Common myeloid progenitor, CD34-positive (primary cell): ENCODE measurements around the gene ICOS.
"Not testable (repeated sequence)": the region's sequence is repeated elsewhere in the genome, so short reads cannot be mapped to it uniquely, and the experiment has no call there.

Experiments used
- CTCF ChIA-PET: fragments of 350-600 bp; sonication (Branson Sonifier 250); formaldehyde crosslinking; loops from one replicate; lab custom pipeline; 2021; ENCODE audit warnings: antibody characterized with exemption; lab: Charles Lee
- POLR2A ChIA-PET: fragments of 350-600 bp; sonication (Branson Sonifier 250); formaldehyde crosslinking; loops from one replicate; lab custom pipeline; 2021; ENCODE audit warnings: antibody characterized with exemption; lab: Charles Lee
- DNase-seq, 3 donors: peaks; one replicate each; pipeline versions ENCODE4 v3.0.0 to v3.0.0-alpha.2; 2013
- H3K27ac ChIP-seq, 2 experiments: 1 replicate in 1 of 2; 2 replicates in 1 of 2; pipeline ENCODE4 v1.7.0; 2013; ENCODE audit warnings: inconsistent platforms in 2 of 2, low read length in 2 of 2, mild to moderate bottlenecking in 2 of 2, low read depth in 1 of 2, moderate library complexity in 1 of 2; ENCODE audit not compliant: severe bottlenecking in 2 of 2, insufficient read depth in 1 of 2, poor library complexity in 1 of 2
- H3K27me3 ChIP-seq, 5 experiments: replicated peaks in 2 of 5; 1 replicate in 3 of 5; 2 replicates in 2 of 5; pipeline versions ENCODE4 v1.6.1 to v1.7.0; 2013; ENCODE audit warnings: low read length in 4 of 5, mild to moderate bottlenecking in 2 of 5, moderate library complexity in 2 of 5, inconsistent platforms in 1 of 5; ENCODE audit not compliant: insufficient read depth in 5 of 5, control insufficient read depth in 4 of 5
- H3K36me3 ChIP-seq, 4 experiments: 1 replicate in 2 of 4; 2 replicates in 2 of 4; pipeline versions ENCODE4 v1.6.1 to v1.7.0; 2013; ENCODE audit warnings: low read length in 3 of 4, control low read depth in 1 of 4, mild to moderate bottlenecking in 1 of 4; ENCODE audit not compliant: control insufficient read depth in 4 of 4, insufficient read depth in 4 of 4
- H3K4me1 ChIP-seq, 4 experiments: 1 replicate in 3 of 4; 2 replicates in 1 of 4; pipeline versions ENCODE4 v1.6.1 to v1.7.1; 2013; ENCODE audit warnings: low read length in 3 of 4, mild to moderate bottlenecking in 3 of 4, control low read depth in 1 of 4, inconsistent platforms in 1 of 4, moderate library complexity in 1 of 4; ENCODE audit not compliant: control insufficient read depth in 4 of 4, insufficient read depth in 4 of 4; ENCODE audit errors: control extremely low read depth in 1 of 4
- H3K4me3 ChIP-seq, 7 experiments: 1 replicate in 4 of 7; 2 replicates in 3 of 7; pipeline versions ENCODE4 v1.5.1 to v1.7.0; 2013; ENCODE audit warnings: mild to moderate bottlenecking in 7 of 7, low read length in 6 of 7, moderate library complexity in 6 of 7, inconsistent platforms in 2 of 7, low read depth in 2 of 7, control low read depth in 1 of 7; ENCODE audit not compliant: insufficient read depth in 4 of 7, control insufficient read depth in 1 of 7; ENCODE audit errors: extremely low read depth in 1 of 7
- H3K9me3 ChIP-seq, 5 experiments: 1 replicate in 4 of 5; 2 replicates in 1 of 5; pipeline versions ENCODE4 v1.6.1 to v1.7.1; 2013; ENCODE audit warnings: low read length in 4 of 5, mild to moderate bottlenecking in 2 of 5, inconsistent platforms in 1 of 5, low read depth in 1 of 5, moderate library complexity in 1 of 5; ENCODE audit not compliant: control insufficient read depth in 4 of 5, insufficient read depth in 2 of 5; ENCODE audit errors: control extremely low read depth in 1 of 5
- WGBS: methylation state at CpG from one replicate; pipeline ENCODE4 v1.1.5; 2013; ENCODE audit not compliant: insufficient coverage; 5-methylcytosine and 5-hydroxymethylcytosine counted together

ICOS gene

GRCh38 chr2:203943493-203944382 lies 7.2 kb downstream of the ICOS start:
- H3K4me3 ChIP-seq, POLR2A ChIA-PET, H3K27me3 ChIP-seq, DNase-seq, H3K9me3 ChIP-seq, H3K27ac ChIP-seq, H3K36me3 ChIP-seq, H3K4me1 ChIP-seq: not testable (repeated sequence)
- WGBS, result 95% methylated on average over 5 of the region's 7 CpGs
- CTCF ChIA-PET, result interaction anchor here (1.1 kb wide), 1 partner anchor 34 kb away, joined by 3 read pairs; no protein-coding TSS in a partner anchor

- CTCF ChIA-PET, result no interaction called here
- POLR2A ChIA-PET, result no interaction called here
- Histone ChIP-seq H3K4me3 (no peak overlapping the region), H3K4me1 (peaks cover 0 to 8% (median 3%) of the 10 kb centered on the region in 4 experiments), H3K27ac (no peak overlapping the region), H3K27me3 (no peaks in the 10 kb centered on the region), H3K36me3 (no peaks in the 10 kb centered on the region), H3K9me3 (no peaks in the 10 kb centered on the region)
- 100% methylated on average over 1 of the region's 1 CpG for WGBS
- no peak for DNase-seq
Measured at GRCh38 chr2:203948733-203949132, 12.2 kb downstream of the ICOS start.

GRCh38 chr2:203949228-203949627 lies 12.7 kb downstream of the ICOS start:
- H3K27me3 ChIP-seq, result no peaks in the 10 kb centered on the region
- no peaks in the 10 kb centered on the region for H3K36me3 ChIP-seq
- CTCF ChIA-PET, result no interaction called here
- no peak overlapping the region for H3K4me3 ChIP-seq
- POLR2A ChIA-PET, result no interaction called here
- H3K27ac ChIP-seq, result no peak overlapping the region
- H3K4me1 ChIP-seq, result peaks cover 0 to 8% (median 3%) of the 10 kb centered on the region in 4 experiments
- no peak for DNase-seq
- H3K9me3 ChIP-seq, result no peaks in the 10 kb centered on the region
- 100% methylated on average over 1 of the region's 2 CpGs for WGBS

- H3K27me3 ChIP-seq, result no peaks in the 10 kb centered on the region
- peaks cover 0 to 8% (median 3%) of the 10 kb centered on the region in 4 experiments for H3K4me1 ChIP-seq
- CTCF ChIA-PET, result interaction anchor here (1.0 kb wide), 1 partner anchor 122 kb away, joined by 3 read pairs; no protein-coding TSS in a partner anchor
- H3K27ac ChIP-seq, result no peak overlapping the region
- no peaks in the 10 kb centered on the region for H3K36me3 ChIP-seq
- DNase-seq, result peak; percentile 12 to 79 (median 72)
- POLR2A ChIA-PET, result no interaction called here
- no peaks in the 10 kb centered on the region for H3K9me3 ChIP-seq
- WGBS, result 15% methylated on average over 7 of the region's 10 CpGs
- peak overlapping the region in 2 of 7 experiments; percentile 37 to 39 for H3K4me3 ChIP-seq
Measured at GRCh38 chr2:203951366-203951902, 14.9 kb downstream of the ICOS start.

GRCh38 chr2:203959265-203959664 lies 22.7 kb downstream of the ICOS start:
- 100% methylated on average over 2 of the region's 4 CpGs for WGBS
- DNase-seq, result no peak
- POLR2A ChIA-PET, result no interaction called here
- no peaks in the 10 kb centered on the region for H3K27me3 ChIP-seq
- H3K36me3 ChIP-seq, result no peaks in the 10 kb centered on the region
- no peaks in the 10 kb centered on the region for H3K4me1 ChIP-seq
- H3K27ac ChIP-seq, result no peak overlapping the region
- CTCF ChIA-PET, result no interaction called here
- H3K9me3 ChIP-seq, result no peaks in the 10 kb centered on the region
- no peak overlapping the region for H3K4me3 ChIP-seq

- Histone ChIP-seq H3K27ac (no peak overlapping the region), H3K9me3 (no peaks in the 10 kb centered on the region), H3K27me3 (no peaks in the 10 kb centered on the region), H3K4me1 (no peaks in the 10 kb centered on the region), H3K36me3 (no peaks in the 10 kb centered on the region), H3K4me3 (no peak overlapping the region)
- ChIA-PET POLR2A (no interaction called here), CTCF (no interaction called here)
- DNase-seq, result no peak
- no CpG with 5 or more reads among the region's 4 CpGs for WGBS
Measured at GRCh38 chr2:203959672-203960071, 23.1 kb downstream of the ICOS start.

GRCh38 chr2:203960811-203961210 lies 24.2 kb downstream of the ICOS start:
- ChIA-PET POLR2A (no interaction called here), CTCF (interaction anchor here (0.6 kb wide), 1 partner anchor 9 kb away, joined by 3 read pairs; no protein-coding TSS in a partner anchor)
- H3K36me3 ChIP-seq, result no peaks in the 10 kb centered on the region
- H3K4me3 ChIP-seq, result no peak overlapping the region
- H3K9me3 ChIP-seq, result no peaks in the 10 kb centered on the region
- no peaks in the 10 kb centered on the region for H3K4me1 ChIP-seq
- DNase-seq, result no peak
- H3K27me3 ChIP-seq, result no peaks in the 10 kb centered on the region
- no peak overlapping the region for H3K27ac ChIP-seq
- WGBS, result no CpG with 5 or more reads among the region's 2 CpGs
